ENCODE measurements around the gene GPN1. TPM values are rescaled to one million over a fixed set of nuclear protein-coding genes. Genes with fewer than 3 reads are reported as not detected.
"Not testable (repeated sequence)": the region's sequence is repeated elsewhere in the genome, so short reads cannot be mapped to it uniquely, and the experiment has no call there.

The GPN1 gene
- total RNA-seq, 4 donors from 2014 or later: 21.0 to 30.0 (median 25.0) TPM

GRCh38 chr2:27613985-27614384, 14.9 kb upstream of the GPN1 start:
- TF ChIP-seq POLR2A (IDR thresholded peaks at IDR 0.05) (no peak), CTCF (IDR thresholded peaks at IDR 0.05 in 4 of 5, conservative IDR thresholded peaks at IDR 0.05 in 1 of 5) (no peak)
- Histone ChIP-seq H3K4me3 (no peak overlapping the region), H3K27ac (no peak overlapping the region), H3K36me3 (peaks cover 0 to 37% of the 10 kb centered on the region in 2 donors), H3K27me3 (no peaks in the 10 kb centered on the region), H3K4me1 (no peaks in the 10 kb centered on the region), H3K9me3 (no peaks in the 10 kb centered on the region)
- intact Hi-C loops (cut with DNase I; ENCODE audit: low total_unique reads) (no loop called here), in situ Hi-C loops (cut with MboI; ENCODE audit: low sequenced_read_pairs in 4 of 4) (no loop called here)
- ATAC-seq (no peak), DNase-seq (no peak)

- H3K4me3 ChIP-seq: no peak overlapping the region
- H3K27ac ChIP-seq: no peak overlapping the region
- no peak for DNase-seq
- H3K27me3 ChIP-seq: no peaks in the 10 kb centered on the region
- in situ Hi-C loops (cut with MboI; ENCODE audit: low sequenced_read_pairs in 4 of 4) (no loop called here), intact Hi-C loops (cut with DNase I; ENCODE audit: low total_unique reads) (no loop called here)
- H3K4me1 ChIP-seq: no peaks in the 10 kb centered on the region
- H3K36me3 ChIP-seq: peaks cover 0 to 32% of the 10 kb centered on the region in 2 donors
- ATAC-seq: no peak
- no peak for TF ChIP-seq POLR2A (IDR thresholded peaks at IDR 0.05)
- no peaks in the 10 kb centered on the region for H3K9me3 ChIP-seq
These were observed 13.5 kb upstream of the GPN1 start for GRCh38 chr2:27615316-27615715.

- intact Hi-C loops (cut with DNase I; ENCODE audit: low total_unique reads): no loop called here
- Histone ChIP-seq H3K27me3 (no peaks in the 10 kb centered on the region), H3K4me1 (peaks cover 0 to 4% of the 10 kb centered on the region in 2 donors), H3K4me3 (no peak overlapping the region), H3K27ac (no peak overlapping the region), H3K36me3 (peaks cover 0 to 49% of the 10 kb centered on the region in 2 donors), H3K9me3 (no peaks in the 10 kb centered on the region)
- DNase-seq (no peak), ATAC-seq (no peak)
- in situ Hi-C loops (cut with MboI; ENCODE audit: low sequenced_read_pairs in 4 of 4): no loop called here
- TF ChIP-seq POLR2A (IDR thresholded peaks at IDR 0.05): no peak
- TF ChIP-seq CTCF (IDR thresholded peaks at IDR 0.05 in 4 of 5, conservative IDR thresholded peaks at IDR 0.05 in 1 of 5): no peak
These were observed 7.3 kb upstream of the GPN1 start for GRCh38 chr2:27621524-27621923.

GRCh38 chr2:27622921-27623384, 5.9 kb upstream of the GPN1 start:
- no peaks in the 10 kb centered on the region for H3K27me3 ChIP-seq
- H3K4me1 ChIP-seq: peaks cover 4 to 14% of the 10 kb centered on the region in 2 donors
- H3K27ac ChIP-seq: no peak overlapping the region
- no peak overlapping the region for H3K4me3 ChIP-seq
- in situ Hi-C loops (cut with MboI; ENCODE audit: low sequenced_read_pairs in 4 of 4) (no loop called here), intact Hi-C loops (cut with DNase I; ENCODE audit: low total_unique reads) (no loop called here)
- DNase-seq: no peak
- H3K36me3 ChIP-seq: peaks cover 0 to 36% of the 10 kb centered on the region in 2 donors
- H3K9me3 ChIP-seq: no peaks in the 10 kb centered on the region
- TF ChIP-seq POLR2A (IDR thresholded peaks at IDR 0.05) (no peak), CTCF (IDR thresholded peaks at IDR 0.05 in 4 of 5, conservative IDR thresholded peaks at IDR 0.05 in 1 of 5) (no peak)
- ATAC-seq: no peak

DNA sequence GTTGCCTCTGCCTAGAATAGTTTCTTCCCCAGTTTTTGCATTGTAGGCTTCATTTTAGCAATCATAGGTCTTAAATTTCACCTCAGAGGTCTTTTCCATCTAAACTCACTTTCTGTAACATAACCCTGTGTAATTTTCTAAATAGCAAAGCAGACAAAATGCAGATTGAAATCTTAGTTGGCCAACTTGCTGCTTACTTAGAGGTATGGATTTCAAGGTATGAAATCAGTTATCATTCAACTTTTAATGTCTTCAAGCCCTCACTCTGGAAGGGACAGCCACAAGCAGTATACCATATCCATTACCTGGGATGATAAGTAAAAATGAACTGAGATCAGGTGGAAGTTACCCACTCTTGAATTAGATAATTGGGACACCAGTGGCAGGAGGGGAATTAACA, 3.9 kb upstream of the GPN1 start:
- Histone ChIP-seq H3K9me3 (no peaks in the 10 kb centered on the region), H3K4me1 (peaks cover 15 to 25% of the 10 kb centered on the region in 2 donors), H3K27me3 (no peaks in the 10 kb centered on the region), H3K27ac (no peak overlapping the region), H3K36me3 (peaks cover 0 to 30% of the 10 kb centered on the region in 2 donors), H3K4me3 (no peak overlapping the region)
- TF ChIP-seq CTCF (IDR thresholded peaks at IDR 0.05 in 4 of 5, conservative IDR thresholded peaks at IDR 0.05 in 1 of 5): no peak
- TF ChIP-seq POLR2A (IDR thresholded peaks at IDR 0.05): no peak
- intact Hi-C loops (cut with DNase I; ENCODE audit: low total_unique reads): loop anchor here (5.0 kb wide), 1 partner anchor 138 kb away; the partner anchor contains the start of gene IFT172
- in situ Hi-C loops (cut with MboI; ENCODE audit: low sequenced_read_pairs in 4 of 4): loop anchor here in 1 of 4 donors (25.0 kb wide), 1 partner anchor 163 kb away; no protein-coding TSS in a partner anchor
- ATAC-seq: no peak
- DNase-seq: no peak

DNA sequence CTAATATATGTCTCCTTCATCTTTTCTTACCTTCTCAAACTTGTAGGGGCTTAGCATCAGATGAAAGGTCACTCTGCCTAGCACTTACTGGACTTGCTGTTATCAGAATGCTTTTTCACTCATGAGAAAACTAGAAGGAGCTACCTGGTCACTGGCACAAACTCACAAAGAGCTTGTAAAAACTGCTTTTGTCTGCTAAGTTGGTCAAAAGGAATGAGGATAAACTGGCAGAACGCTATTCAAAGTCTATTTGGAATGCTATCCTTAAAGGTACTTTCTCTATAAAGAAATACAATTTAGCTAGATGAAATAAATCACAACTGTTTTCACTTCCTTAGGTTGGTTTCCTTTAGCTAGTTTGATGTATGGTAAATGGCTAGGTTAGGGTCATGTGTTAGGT, 2.5 kb upstream of the GPN1 start:
- intact Hi-C loops (cut with DNase I; ENCODE audit: low total_unique reads): loop anchor here (5.0 kb wide), 1 partner anchor 139 kb away; the partner anchor contains the start of gene IFT172
- Histone ChIP-seq H3K4me1 (peaks cover 17 to 27% of the 10 kb centered on the region in 2 donors), H3K36me3 (peaks cover 0 to 35% of the 10 kb centered on the region in 2 donors), H3K27ac (peak overlapping the region in 2 of 4 donors; percentile 31 to 35)
- H3K4me3 ChIP-seq, H3K27me3 ChIP-seq, DNase-seq, H3K9me3 ChIP-seq, ATAC-seq: not testable (repeated sequence)
- in situ Hi-C loops (cut with MboI; ENCODE audit: low sequenced_read_pairs in 4 of 4): loop anchor here in 1 of 4 donors (25.0 kb wide), 1 partner anchor 164 kb away; no protein-coding TSS in a partner anchor

GRCh38 chr2:27626921-27627320, 1.9 kb upstream of the GPN1 start:
- H3K9me3 ChIP-seq, H3K4me3 ChIP-seq, ATAC-seq, DNase-seq, H3K27me3 ChIP-seq: not testable (repeated sequence)
- H3K27ac ChIP-seq: peak overlapping the region in 2 of 4 donors; percentile 83 to 84
- peaks cover 0 to 35% of the 10 kb centered on the region in 2 donors for H3K36me3 ChIP-seq
- in situ Hi-C loops (cut with MboI; ENCODE audit: low sequenced_read_pairs in 4 of 4) (loop anchor here in 1 of 4 donors (25.0 kb wide), 1 partner anchor 165 kb away; no protein-coding TSS in a partner anchor), intact Hi-C loops (cut with DNase I; ENCODE audit: low total_unique reads) (loop anchor here (5.0 kb wide), 1 partner anchor 140 kb away; the partner anchor contains the start of gene IFT172)
- H3K4me1 ChIP-seq: peaks cover 17 to 27% of the 10 kb centered on the region in 2 donors

Measured in gastrocnemius medialis (tissue), 4 donors.